Umbilical cord (tissue), 2 donors: ENCODE results near the gene SRGAP3. TPM values are rescaled to one million over a fixed set of nuclear protein-coding genes. Genes with fewer than 3 reads are reported as not detected.
"Not testable (repeated sequence)": the region's sequence is repeated elsewhere in the genome, so short reads cannot be mapped to it uniquely, and the experiment has no call there.

Experiments
- DNase-seq: peaks from one replicate; pipeline ENCODE4 v3.0.0-alpha.2; 2015; ENCODE audit warnings: low spot score
- total RNA-seq: library from RNA; depleted of rRNA; stranded (reverse); fragments of >200 nt; gene quantifications from one replicate; pipeline ENCODE4 v1.2.3, GENCODE V29; 2014; ENCODE audit warnings: low replicate concordance; ENCODE audit not compliant: insufficient read depth

The SRGAP3 gene
- 10.4 TPM for total RNA-seq

GRCh38 chr3:9249273-9250192 lies at the start of gene SRGAP3:
TSS of gene SRGAP3 (minus strand) at chr3:9249646. CDS start at chr3:9248951, 695 bp downstream.
- peak; percentile 99 for DNase-seq

GRCh38 chr3:9298236-9298635 lies 48.8 kb upstream of the SRGAP3 start:
- DNase-seq, result no peak

- DNase-seq, result no peak
These were observed 46.8 kb upstream of the SRGAP3 start for GRCh38 chr3:9296241-9296640.

GRCh38 chr3:9295007-9295406 lies 45.6 kb upstream of the SRGAP3 start:
- DNase-seq, result no peak

- DNase-seq, result not testable (repeated sequence)
These were observed 44.5 kb upstream of the SRGAP3 start for GRCh38 chr3:9293953-9294352.

GRCh38 chr3:9293076-9293475 lies 43.6 kb upstream of the SRGAP3 start:
- DNase-seq, result no peak

- DNase-seq, result no peak
These were observed 43.1 kb upstream of the SRGAP3 start for GRCh38 chr3:9292516-9292915.

GRCh38 chr3:9291821-9292410 lies 42.5 kb upstream of the SRGAP3 start:
- DNase-seq, result no peak

- no peak for DNase-seq
These were observed 41.1 kb upstream of the SRGAP3 start for GRCh38 chr3:9290566-9290965.

- not testable (repeated sequence) for DNase-seq
These were observed 32.1 kb upstream of the SRGAP3 start for GRCh38 chr3:9281533-9281932.

GRCh38 chr3:9280451-9281219 lies 31.2 kb upstream of the SRGAP3 start:
- DNase-seq, result peak; percentile 60

GRCh38 chr3:9279966-9280365 lies 30.5 kb upstream of the SRGAP3 start:
- DNase-seq, result peak; percentile 45

- no peak for DNase-seq
These were observed 29.1 kb upstream of the SRGAP3 start for GRCh38 chr3:9278498-9278897.

GRCh38 chr3:9278085-9278484 lies 28.6 kb upstream of the SRGAP3 start:
- no peak for DNase-seq

- no peak for DNase-seq
These were observed 27.4 kb upstream of the SRGAP3 start for GRCh38 chr3:9276761-9277370.

- DNase-seq, result no peak
These were observed 22.5 kb upstream of the SRGAP3 start for GRCh38 chr3:9271903-9272302.

GRCh38 chr3:9270704-9271103 lies 21.3 kb upstream of the SRGAP3 start:
- no peak for DNase-seq

- DNase-seq, result no peak
These were observed 17.3 kb upstream of the SRGAP3 start for GRCh38 chr3:9266716-9267115.

GRCh38 chr3:9260305-9260704 lies 10.9 kb upstream of the SRGAP3 start:
- DNase-seq, result no peak

GRCh38 chr3:9257092-9257491 lies 7.6 kb upstream of the SRGAP3 start:
- DNase-seq, result no peak

- no peak for DNase-seq
These were observed 6.5 kb upstream of the SRGAP3 start for GRCh38 chr3:9255976-9256375.

- no peak for DNase-seq
These were observed 5.3 kb upstream of the SRGAP3 start for GRCh38 chr3:9254764-9255163.
